H9 (cell line): ENCODE results near the gene HEMGN. TPM values are rescaled to one million over a fixed set of nuclear protein-coding genes. Genes with fewer than 3 reads are reported as not detected.

ENCODE experiments used
- DNase-seq: peaks from one replicate; pipeline ENCODE4 v3.0.0-alpha.2; 2017
- H2AFZ ChIP-seq: one replicate; pipeline ENCODE4 v1.6.1; 2013; ENCODE audit warnings: mild to moderate bottlenecking, low read length, control low read depth, moderate library complexity
- H2AK5ac ChIP-seq: 2 replicates; pipeline ENCODE4 v1.6.1; 2013; ENCODE audit warnings: low read length, control low read depth, mixed read lengths; ENCODE audit not compliant: insufficient read length
- H2BK120ac ChIP-seq: one replicate; pipeline ENCODE4 v1.6.1; 2013; ENCODE audit warnings: low read depth, mild to moderate bottlenecking, low read length, control low read depth, inconsistent platforms; ENCODE audit not compliant: poor library complexity, severe bottlenecking
- H2BK12ac ChIP-seq: 2 replicates; pipeline ENCODE4 v1.6.1; 2013; ENCODE audit warnings: low read length, control low read depth, mixed read lengths, low read depth; ENCODE audit not compliant: insufficient read length
- H2BK15ac ChIP-seq: 2 replicates; pipeline ENCODE4 v1.6.1; 2013; ENCODE audit warnings: low read depth, low read length, control low read depth
- H2BK20ac ChIP-seq: one replicate; pipeline ENCODE4 v1.6.1; 2013; ENCODE audit warnings: low read depth, mild to moderate bottlenecking, low read length, control low read depth, inconsistent platforms; ENCODE audit not compliant: poor library complexity, severe bottlenecking
- H2BK5ac ChIP-seq: 2 replicates; pipeline ENCODE4 v1.6.1; 2013; ENCODE audit warnings: low read length, control low read depth, mixed read lengths; ENCODE audit not compliant: insufficient read length
- H3K14ac ChIP-seq: 2 replicates; pipeline ENCODE4 v1.6.1; 2013; ENCODE audit warnings: low read length, control low read depth; ENCODE audit not compliant: insufficient read depth
- H3K18ac ChIP-seq: 2 replicates; pipeline ENCODE4 v1.6.1; 2013; ENCODE audit warnings: low read depth, mild to moderate bottlenecking, mixed read lengths, low read length, control low read depth; ENCODE audit not compliant: insufficient read length
- H3K23ac ChIP-seq: 2 replicates; pipeline ENCODE4 v1.6.1; 2013; ENCODE audit warnings: low read length, control low read depth, mixed read lengths, low read depth; ENCODE audit not compliant: insufficient read length
- H3K23me2 ChIP-seq: 2 replicates; pipeline ENCODE4 v1.6.1; 2013; ENCODE audit warnings: low read depth, mild to moderate bottlenecking, mixed read lengths, low read length, control low read depth; ENCODE audit not compliant: insufficient read length, poor library complexity, severe bottlenecking
- H3K27ac ChIP-seq: 2 replicates; pipeline ENCODE4 v1.5.1; 2013; ENCODE audit warnings: low read length, control low read depth, mixed read lengths, low read depth; ENCODE audit not compliant: insufficient read length
- H3K27me3 ChIP-seq: 2 replicates; pipeline ENCODE4 v1.6.1; 2013; ENCODE audit warnings: low read length, control low read depth, inconsistent platforms; ENCODE audit not compliant: insufficient read depth
- H3K4ac ChIP-seq: 2 replicates; pipeline ENCODE4 v1.6.1; 2013; ENCODE audit warnings: low read depth, mild to moderate bottlenecking, control low read depth, inconsistent platforms, low read length, moderate library complexity
- H3K4me1 ChIP-seq: 2 replicates; pipeline ENCODE4 v1.6.1; 2013; ENCODE audit warnings: low read length, control low read depth, inconsistent platforms; ENCODE audit not compliant: insufficient read depth
- H3K4me2 ChIP-seq: 2 replicates; pipeline ENCODE4 v1.6.1; 2013; ENCODE audit warnings: low read length, control low read depth, mixed read lengths; ENCODE audit not compliant: insufficient read length, insufficient read depth
- H3K56ac ChIP-seq: 2 replicates; pipeline ENCODE4 v1.6.1; 2013; ENCODE audit warnings: low read depth, mild to moderate bottlenecking, mixed read lengths, low read length, control low read depth; ENCODE audit not compliant: insufficient read length
- H3K79me1 ChIP-seq: 2 replicates; pipeline ENCODE4 v1.6.1; 2013; ENCODE audit warnings: low read depth, mild to moderate bottlenecking, moderate library complexity, low read length, control low read depth, inconsistent platforms; ENCODE audit not compliant: insufficient read depth, poor library complexity, severe bottlenecking
- H3K79me2 ChIP-seq: 2 replicates; pipeline ENCODE4 v1.6.1; 2013; ENCODE audit warnings: low read length, control low read depth, inconsistent platforms; ENCODE audit not compliant: insufficient read depth
- H3K9ac ChIP-seq: 2 replicates; pipeline ENCODE4 v1.6.1; 2013; ENCODE audit warnings: low read length, control low read depth, mixed read lengths; ENCODE audit not compliant: insufficient read length; ENCODE audit errors: extremely low read depth
- H3K9me3 ChIP-seq: one replicate; pipeline ENCODE4 v1.6.1; 2013; ENCODE audit warnings: low read depth, low read length, inconsistent platforms; ENCODE audit not compliant: control insufficient read depth
- H3T11ph ChIP-seq: one replicate; pipeline ENCODE4 v1.6.1; 2013; ENCODE audit warnings: mild to moderate bottlenecking, low read length, control low read depth, inconsistent platforms
- H4K20me1 ChIP-seq: one replicate; pipeline ENCODE4 v1.6.1; 2013; ENCODE audit not compliant: control insufficient read depth, insufficient read length, insufficient read depth
- H4K5ac ChIP-seq: 2 replicates; pipeline ENCODE4 v1.6.1; 2013; ENCODE audit warnings: low read depth, mild to moderate bottlenecking, mixed read lengths, low read length, control low read depth; ENCODE audit not compliant: insufficient read length
- H4K8ac ChIP-seq: replicated peaks from 2 replicates; pipeline ENCODE4 v1.6.1; 2013; ENCODE audit warnings: low read length, control low read depth, mixed read lengths, low read depth; ENCODE audit not compliant: insufficient read length
- H4K91ac ChIP-seq: 2 replicates; pipeline ENCODE4 v1.6.1; 2013; ENCODE audit warnings: low read depth, mild to moderate bottlenecking, moderate library complexity, mixed read lengths, low read length, control low read depth; ENCODE audit not compliant: insufficient read length
- H3K27ac Mint-ChIP-seq, 3 experiments: 2 replicates in 2 of 3; 3 replicates in 1 of 3; pipeline ENCODE4 v1.8.0; 2020 to 2021; ENCODE audit warnings: mixed read lengths in 3 of 3, mild to moderate bottlenecking in 1 of 3, moderate library complexity in 1 of 3
- H3K27me3 Mint-ChIP-seq: 2 replicates; pipeline ENCODE4 v1.8.0; 2021; ENCODE audit warnings: low read depth, mild to moderate bottlenecking, moderate library complexity, mixed read lengths
- H3K36me3 Mint-ChIP-seq, 3 experiments: 2 replicates in 2 of 3; 3 replicates in 1 of 3; pipeline ENCODE4 v1.8.0; 2020 to 2021; ENCODE audit warnings: low read depth in 3 of 3, mixed read lengths in 3 of 3; ENCODE audit not compliant: insufficient read depth in 1 of 3
- H3K4me1 Mint-ChIP-seq, 2 experiments: 2 replicates each; pipeline ENCODE4 v1.8.0; 2020; ENCODE audit warnings: mixed read lengths in 2 of 2
- H3K4me3 Mint-ChIP-seq, 2 experiments: 2 replicates in 1 of 2; 3 replicates in 1 of 2; pipeline ENCODE4 v1.8.0; 2020 to 2021; ENCODE audit warnings: mild to moderate bottlenecking in 2 of 2, mixed read lengths in 2 of 2, moderate library complexity in 1 of 2
- H3K9me3 Mint-ChIP-seq, 2 experiments: 2 replicates in 1 of 2; 3 replicates in 1 of 2; pipeline ENCODE4 v1.8.0; 2020; ENCODE audit warnings: mild to moderate bottlenecking in 2 of 2, mixed read lengths in 2 of 2, moderate library complexity in 1 of 2
- CTCF ChIP-seq: fragments of 200-600 bp; sonication (generic); conservative IDR thresholded peaks from 3 replicates; pipeline ENCODE4 v1.8.0; 2021; ENCODE audit warnings: antibody characterized with exemption, mild to moderate bottlenecking
- WGBS: extraction: QIAGEN DNeasy Blood & Tissue Kit; methylation state at CpG from one replicate; pipeline ENCODE4 v1.1.7; 2013; ENCODE audit warnings: missing lambda C conversion rate, low lambda C conversion rate, mixed read lengths; ENCODE audit not compliant: insufficient read length; ENCODE audit errors: extremely low coverage; 5-methylcytosine and 5-hydroxymethylcytosine counted together
- total RNA-seq: library from RNA; stranded (reverse); gene quantifications from 2 replicates; pipeline ENCODE4 v1.2.1, GENCODE V29; 2021

The HEMGN gene
- total RNA-seq, 1 experiment from 2014 or later, result not detected

GRCh38 chr9:97966493-97966892 is 28.5 kb upstream of the HEMGN start:
- Histone ChIP-seq H3K14ac (no peak overlapping the region), H3K23me2 (no peaks in the 10 kb centered on the region), H3K4me2 (no peak overlapping the region), H3K9me3 (no peaks in the 10 kb centered on the region), H3T11ph (no peak overlapping the region), H3K79me2 (no peaks in the 10 kb centered on the region), H3K4me1 (no peaks in the 10 kb centered on the region), H4K91ac (no peak overlapping the region), H3K79me1 (no peaks in the 10 kb centered on the region), H2BK12ac (no peak overlapping the region), H2BK15ac (no peak overlapping the region), H2AK5ac (no peak overlapping the region), H4K8ac (no peak overlapping the region), H2BK120ac (no peak overlapping the region), H3K18ac (no peak overlapping the region), H2AFZ (no peak overlapping the region), H3K9ac (no peak overlapping the region), H3K4ac (no peak overlapping the region), H3K27me3 (peaks cover 2% of the 10 kb centered on the region; the same call in 1 of the 2 replicates), H4K20me1 (no peaks in the 10 kb centered on the region), H4K5ac (no peak overlapping the region), H3K56ac (no peak overlapping the region), H2BK20ac (no peak overlapping the region), H2BK5ac (no peak overlapping the region), H3K27ac (no peak overlapping the region), H3K23ac (no peak overlapping the region)
- peaks cover 0 to 5% of the 10 kb centered on the region in 2 experiments; a peak in 2 of 4 replicates for H3K4me1 Mint-ChIP-seq
- DNase-seq, result peak; percentile 41
- no peak for TF ChIP-seq CTCF
- no peaks in the 10 kb centered on the region for H3K9me3 Mint-ChIP-seq
- H3K27ac Mint-ChIP-seq, result no peak overlapping the region
- no CpG with 5 or more reads among the region's 1 CpG for WGBS
- H3K27me3 Mint-ChIP-seq, result peaks cover 93% of the 10 kb centered on the region
- no peak overlapping the region for H3K4me3 Mint-ChIP-seq
- H3K36me3 Mint-ChIP-seq, result no peaks in the 10 kb centered on the region
